ENCODE data around the gene GALNT15.

The GALNT15 gene

DNA sequence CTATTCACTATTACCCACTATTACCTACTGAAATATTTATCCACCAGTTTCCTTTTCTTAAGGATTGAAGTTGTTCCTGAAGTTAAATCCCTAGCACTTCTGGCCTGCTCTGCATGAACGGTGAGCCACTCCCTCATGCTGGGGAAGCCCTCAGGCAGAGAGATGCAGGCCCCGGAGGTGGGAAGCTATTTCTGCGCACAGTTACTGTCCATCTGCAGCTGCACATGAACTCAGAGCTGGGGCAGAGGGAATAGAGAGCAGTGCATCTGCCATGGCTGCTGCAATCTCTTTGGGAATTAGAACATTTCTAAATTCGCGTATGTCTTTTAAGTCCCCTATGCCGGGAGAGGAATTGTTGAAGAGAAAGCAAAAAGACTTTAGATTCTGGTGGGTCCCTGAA, 6.3 kb upstream of the GALNT15 start:
- no peak for DNase-seq

DNA sequence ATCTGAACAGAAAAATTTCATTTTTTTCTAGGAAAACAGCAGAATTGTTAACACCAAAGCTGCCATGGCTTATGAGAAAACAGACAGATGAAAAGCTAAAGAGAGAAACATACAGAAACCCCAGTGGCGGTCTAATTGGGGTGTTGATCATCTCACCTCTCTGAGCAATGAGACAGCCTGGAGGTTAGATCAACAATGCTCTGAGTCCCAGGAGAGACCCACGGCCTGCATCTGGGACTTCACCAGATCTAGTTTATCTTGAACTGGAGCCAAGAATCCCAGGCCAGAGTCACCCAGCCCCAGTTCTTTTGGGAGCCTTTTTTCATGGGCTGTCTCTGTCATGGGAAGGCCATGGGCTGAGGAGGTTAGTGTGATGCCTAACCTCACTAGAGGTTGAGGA, 3.5 kb upstream of the GALNT15 start:
- no peak for DNase-seq

DNA sequence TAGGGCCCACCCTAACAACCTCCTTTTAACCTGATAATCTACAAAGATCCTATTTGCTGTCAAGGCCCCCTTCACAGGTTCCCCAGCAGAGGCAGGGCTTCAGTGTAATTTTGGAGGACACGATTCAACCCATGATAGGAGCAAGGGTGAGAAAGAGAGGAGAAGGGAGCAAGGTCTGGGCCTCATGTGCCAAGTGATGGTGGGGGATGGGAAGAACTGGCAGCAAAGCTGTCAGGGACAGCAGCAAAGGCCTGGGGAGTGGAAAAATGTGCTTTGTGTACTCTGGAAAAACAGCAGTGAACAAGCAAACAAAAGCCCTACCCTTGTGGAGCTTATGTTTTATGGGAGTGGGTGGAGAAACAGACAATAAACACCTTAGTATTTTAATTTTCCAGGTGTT, 2.7 kb upstream of the GALNT15 start:
- DNase-seq, result no peak

DNA sequence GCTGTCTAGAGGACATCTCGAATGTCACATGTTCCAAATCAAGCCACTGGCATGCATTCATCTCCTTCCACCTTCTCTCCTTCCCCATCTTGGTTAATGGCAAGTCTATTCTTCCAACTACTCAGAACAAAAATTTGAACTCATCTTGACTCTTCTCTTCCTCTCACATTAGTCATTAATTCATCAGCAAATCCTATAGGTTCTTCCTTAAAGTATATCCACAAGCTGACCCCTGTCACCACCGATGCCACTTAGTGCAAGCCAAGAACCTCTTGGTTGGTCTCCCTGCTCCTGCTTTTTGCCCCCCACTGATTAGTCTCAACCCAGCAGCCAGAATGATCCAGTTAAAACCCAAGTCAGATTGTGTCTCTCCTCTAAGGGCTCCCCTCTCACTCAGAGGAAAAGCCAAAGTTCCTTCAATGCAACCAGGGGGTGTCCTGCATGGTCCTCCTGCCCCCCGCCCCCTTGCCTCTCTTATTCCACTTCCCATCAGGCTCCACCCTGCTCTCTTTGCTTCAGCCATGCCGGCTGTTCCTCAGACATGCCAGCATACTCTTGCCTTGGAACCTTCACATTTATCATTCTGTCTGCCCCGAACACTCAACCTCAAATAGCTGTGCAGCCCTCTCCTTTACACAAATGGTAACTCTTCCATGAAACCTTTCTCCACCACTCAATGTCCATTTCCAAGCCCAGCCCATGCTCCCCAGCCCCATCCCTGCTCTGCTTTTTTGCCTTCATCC, 1.0 kb upstream of the GALNT15 start:
- DNase-seq, result no peak

DNA sequence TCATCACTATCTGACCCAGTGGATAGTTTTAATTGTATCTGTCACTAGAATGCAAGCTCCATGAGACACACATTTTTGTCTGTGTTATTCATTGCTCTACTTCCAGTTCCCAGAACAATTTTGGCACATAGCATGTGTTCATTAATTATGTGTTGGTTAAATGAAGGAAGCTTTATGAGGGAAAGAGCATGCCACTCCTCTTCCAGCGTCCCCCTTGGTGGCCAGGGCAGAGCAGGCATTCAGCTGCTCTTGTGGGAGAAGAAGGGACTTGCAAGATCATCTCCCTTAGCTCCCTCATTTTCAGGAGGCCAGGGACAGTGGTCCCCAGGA, 489 bp upstream of the GALNT15 start:
- no peak for DNase-seq

DNA sequence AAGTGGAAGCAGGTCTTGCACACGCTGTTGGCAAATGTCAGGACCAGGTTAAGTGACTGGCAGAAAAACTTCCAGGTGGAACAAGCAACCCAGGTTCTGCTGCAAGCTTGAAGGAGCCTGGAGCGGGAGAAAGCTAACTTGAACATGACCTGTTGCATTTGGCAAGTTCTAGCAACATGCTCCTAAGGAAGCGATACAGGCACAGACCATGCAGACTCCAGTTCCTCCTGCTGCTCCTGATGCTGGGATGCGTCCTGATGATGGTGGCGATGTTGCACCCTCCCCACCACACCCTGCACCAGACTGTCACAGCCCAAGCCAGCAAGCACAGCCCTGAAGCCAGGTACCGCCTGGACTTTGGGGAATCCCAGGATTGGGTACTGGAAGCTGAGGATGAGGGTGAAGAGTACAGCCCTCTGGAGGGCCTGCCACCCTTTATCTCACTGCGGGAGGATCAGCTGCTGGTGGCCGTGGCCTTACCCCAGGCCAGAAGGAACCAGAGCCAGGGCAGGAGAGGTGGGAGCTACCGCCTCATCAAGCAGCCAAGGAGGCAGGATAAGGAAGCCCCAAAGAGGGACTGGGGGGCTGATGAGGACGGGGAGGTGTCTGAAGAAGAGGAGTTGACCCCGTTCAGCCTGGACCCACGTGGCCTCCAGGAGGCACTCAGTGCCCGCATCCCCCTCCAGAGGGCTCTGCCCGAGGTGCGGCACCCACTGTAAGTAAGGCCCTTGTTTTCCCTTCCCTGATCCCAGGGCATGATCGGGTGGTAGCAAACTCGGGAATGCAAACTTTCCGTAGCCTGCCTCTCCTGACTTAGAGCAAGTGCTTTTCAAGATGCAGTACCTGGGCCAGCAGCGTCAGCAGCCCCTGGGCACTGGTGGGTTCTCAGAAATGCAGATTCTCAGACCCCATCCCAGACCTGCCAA, 759 bp downstream of the GALNT15 start:
- no peak for DNase-seq

DNA sequence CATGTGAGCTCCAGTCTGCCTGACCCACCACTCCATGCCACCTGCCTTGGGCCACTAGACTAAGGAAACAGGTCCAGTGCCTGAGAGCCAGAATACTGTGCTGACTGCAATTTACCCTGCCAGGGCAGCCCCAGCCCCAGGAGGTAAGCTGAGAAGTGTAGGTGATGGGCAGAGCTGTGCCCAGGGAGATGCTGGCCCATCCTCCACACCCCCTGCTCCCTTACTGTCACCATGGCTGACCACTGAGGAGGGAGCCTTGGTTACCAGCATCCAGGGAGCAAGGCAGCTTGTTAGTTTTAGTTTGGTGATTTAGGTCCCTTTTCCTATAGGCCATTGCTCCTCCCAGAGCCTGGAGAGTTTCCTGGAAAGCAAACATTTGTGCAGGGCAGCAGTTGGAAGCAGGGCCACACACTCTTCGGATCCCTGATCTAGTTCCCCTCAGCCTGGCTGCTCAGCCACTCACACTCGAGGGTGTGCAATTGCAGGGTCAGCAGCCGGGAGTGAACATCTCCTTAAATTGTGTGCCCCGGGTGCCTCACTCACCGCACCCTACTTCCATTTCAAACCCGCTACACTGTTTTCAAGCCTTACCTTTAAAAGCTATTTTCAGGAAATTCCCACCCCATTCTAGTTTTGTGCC, 2.0 kb downstream of the GALNT15 start:
- no peak for DNase-seq

DNA sequence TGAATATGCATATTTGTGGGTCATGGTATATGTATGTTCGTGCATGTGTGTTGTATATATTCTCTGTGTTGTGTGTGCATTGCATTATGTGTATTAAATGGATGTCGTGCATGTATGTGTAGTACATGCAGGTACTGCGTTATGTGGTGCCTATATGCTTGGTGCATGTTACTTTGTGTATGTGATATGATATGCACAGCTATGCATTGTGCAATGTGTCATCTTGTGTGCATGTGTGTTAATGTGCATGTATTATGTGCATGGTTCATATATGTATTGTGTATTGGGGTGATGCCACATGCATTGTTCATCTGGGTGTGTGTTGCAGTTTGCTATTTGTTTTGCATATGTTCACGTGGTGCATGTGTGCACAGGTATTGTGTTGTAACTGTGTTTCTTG, 2.9 kb downstream of the GALNT15 start:
- no peak for DNase-seq

DNA sequence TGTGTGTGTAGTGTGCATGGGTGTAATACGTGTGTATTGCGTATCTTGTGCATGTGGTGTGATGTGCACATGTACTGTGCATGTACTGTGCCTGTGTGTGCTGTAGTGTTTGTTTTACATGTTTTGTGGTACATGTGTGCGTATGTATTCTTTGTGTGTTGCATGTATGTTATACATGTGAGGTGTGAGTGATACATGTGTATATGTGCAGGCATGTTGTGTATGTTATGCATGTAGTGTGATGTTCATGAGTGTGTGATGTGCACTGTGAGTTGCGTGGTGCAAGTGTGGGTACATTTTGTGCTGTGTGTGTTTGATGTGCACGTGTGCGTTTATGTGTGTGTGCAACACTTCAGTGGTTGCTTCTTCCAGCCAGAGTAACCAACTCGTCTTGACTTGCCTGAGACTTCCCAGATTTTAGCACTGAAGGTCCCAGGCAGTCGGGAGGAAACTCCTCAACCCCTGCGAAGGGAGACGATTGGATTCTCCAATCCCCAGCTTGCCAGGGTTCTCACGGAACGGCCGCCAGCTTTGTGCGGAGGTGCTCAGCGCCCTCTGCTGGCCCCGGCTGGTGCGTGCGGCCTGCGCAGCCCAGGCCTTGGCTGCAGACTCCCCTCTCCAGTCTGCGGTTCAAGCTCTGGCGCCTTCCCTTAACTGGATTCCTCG, 3.6 kb downstream of the GALNT15 start:
- no peak for DNase-seq

DNA sequence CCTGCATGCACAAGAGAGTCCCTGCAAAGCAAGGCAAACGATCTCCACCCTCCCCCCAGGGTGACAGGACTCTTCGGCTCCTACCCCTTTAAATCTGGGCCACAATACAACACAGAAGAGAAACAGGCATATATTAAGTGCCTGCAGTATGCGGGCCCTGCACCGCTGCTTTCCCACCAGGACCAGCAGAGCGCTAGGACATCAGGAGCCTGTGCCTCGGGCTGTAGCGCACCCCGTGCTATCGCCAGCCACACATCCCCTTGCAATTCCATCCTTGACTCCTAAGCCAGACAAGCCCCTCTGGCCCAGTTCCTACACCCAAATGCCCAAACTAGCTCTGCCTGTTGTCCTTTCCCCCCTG, 4.1 kb downstream of the GALNT15 start:
- DNase-seq, result no peak

DNA sequence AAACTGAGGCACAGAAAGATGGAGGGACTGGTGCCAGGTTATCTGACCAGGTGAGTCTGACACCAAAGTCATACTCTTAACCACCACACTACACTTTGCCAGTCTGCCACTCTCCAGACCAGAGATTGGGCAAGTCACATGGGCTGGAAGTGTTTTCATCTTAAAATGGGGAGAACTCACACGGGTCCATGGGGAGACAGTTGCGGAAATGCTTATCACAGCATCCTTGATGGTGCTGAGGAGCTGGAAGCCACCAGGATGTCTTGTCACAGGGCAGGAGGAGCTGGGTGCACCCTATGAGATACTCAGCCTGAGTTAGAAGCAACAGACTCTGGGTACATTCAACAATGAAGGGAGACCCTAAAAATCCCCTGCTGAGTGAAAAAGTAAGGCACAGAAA, 4.8 kb downstream of the GALNT15 start:
- no peak for DNase-seq

DNA sequence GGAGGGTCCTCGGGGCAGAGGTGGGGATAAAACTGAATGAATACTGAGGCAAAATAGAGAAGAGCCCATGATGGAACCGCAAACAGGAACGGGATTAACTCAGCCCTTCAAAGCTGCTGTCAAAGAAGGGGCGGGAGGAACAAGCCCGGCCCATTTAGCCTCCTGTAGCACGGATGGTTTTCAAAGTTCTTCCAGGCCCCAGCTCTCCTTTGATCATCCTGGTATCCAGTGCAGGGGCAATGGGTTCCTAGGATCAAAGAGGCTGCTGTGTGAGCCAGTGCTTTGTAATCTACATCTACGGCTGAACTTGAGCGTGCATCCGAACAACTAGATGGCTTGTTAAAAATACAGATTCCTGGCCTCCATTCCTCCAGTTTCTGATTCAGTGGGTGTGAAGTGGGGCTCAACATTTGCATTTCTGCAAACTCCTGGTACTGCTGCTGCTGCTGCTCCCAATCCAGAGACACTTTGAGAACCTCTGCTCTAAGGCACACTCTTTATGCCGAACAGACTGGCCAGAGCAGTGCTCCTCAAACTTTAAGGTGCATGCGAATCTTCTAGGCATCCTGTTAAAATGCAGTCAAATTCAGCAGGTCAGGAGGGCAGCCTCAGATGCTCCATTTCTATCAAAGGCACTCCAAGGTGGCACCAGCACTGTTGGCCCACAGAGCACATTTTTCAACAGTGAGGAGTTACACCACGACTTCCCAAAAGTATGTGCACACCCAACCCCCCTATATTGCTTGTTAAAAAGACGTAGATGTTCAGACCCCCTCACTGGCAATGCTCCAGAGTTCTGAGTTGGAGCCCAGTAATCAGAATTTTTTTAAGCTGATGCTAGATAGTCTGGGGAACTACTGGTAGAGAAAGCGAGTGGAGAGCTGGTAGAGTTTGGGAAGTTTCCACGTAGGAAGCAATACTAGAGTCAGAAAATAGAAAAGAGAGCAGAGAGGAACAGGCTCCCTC, 5.6 kb downstream of the GALNT15 start:
- DNase-seq, result no peak

DNA sequence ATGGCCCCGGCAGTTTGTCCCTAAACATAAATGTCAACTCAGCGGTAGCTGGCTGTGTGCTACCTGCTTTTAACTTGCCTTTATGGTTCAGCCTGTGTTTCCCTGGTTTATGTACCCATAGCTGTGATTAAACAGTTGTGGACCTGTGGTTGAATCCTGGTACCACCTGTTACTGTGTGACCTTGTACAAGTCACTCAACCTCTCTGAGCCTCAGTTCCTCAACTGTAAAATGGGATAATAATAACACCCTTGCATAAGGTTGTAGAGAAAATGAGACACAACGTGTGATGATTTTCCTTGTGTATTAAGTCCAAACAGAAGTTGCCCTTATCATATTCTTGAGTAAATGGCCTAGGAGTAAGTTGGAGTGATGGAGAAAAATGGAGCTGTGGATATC, 6.3 kb downstream of the GALNT15 start:
- no peak for DNase-seq

DNA sequence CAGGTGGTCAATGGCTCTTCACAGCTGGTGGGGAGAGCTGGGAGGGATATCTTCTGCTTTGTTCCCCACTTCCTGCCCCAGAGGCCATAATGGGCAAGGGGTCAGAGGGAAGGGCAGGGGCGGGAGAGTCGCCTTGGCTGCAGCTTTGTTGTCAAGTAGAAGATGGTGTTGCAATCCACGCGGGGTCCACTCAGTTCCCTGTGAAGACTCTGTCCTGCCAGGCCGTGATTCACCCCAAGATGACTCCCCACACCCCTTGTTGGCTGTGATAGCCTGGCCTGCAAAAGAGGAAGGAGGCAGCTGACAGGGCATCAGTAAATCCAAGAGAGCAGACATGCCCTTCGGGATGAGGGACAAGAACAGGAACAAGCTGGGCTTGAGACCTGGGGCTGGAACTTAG, 6.9 kb downstream of the GALNT15 start:
- no peak for DNase-seq

DNA sequence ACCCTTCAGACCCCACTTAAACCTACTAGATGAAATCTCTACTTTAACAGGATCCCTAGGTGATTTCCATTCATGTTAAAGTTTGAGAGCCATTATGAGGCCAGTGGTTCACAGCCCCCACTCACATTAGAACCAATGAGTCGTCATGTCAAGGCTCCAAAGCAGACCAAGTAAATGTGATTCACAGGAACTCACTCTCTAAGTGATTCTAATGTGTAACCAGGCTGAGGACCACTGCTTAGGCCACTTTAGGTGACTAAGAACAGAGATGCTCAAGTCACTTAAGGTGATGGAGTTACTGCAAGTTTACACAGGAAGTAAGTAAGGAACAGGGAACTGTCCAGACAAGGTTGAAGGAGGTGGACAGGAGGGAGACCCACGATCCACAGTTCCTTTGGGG, 7.7 kb downstream of the GALNT15 start:
- no peak for DNase-seq

DNA sequence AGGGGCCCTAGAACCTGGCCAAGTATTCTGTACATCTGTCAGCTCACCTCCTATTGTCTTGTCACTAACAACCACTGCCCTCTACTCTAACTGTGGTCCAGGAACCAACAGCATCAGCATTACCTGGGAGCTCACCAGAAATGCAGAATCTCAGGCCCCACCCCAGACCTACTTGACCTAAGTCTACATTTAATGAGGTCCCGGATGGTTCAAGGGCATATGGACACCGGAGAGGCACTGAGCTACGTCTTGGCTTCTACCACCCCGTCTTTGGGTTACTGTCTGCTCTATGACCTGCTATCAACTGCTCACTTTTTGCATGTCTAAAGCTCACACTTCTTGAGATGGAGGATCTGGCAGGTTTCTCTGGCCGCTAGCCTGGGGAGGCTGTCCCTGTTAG, 8.1 kb downstream of the GALNT15 start:
- DNase-seq, result no peak

DNA sequence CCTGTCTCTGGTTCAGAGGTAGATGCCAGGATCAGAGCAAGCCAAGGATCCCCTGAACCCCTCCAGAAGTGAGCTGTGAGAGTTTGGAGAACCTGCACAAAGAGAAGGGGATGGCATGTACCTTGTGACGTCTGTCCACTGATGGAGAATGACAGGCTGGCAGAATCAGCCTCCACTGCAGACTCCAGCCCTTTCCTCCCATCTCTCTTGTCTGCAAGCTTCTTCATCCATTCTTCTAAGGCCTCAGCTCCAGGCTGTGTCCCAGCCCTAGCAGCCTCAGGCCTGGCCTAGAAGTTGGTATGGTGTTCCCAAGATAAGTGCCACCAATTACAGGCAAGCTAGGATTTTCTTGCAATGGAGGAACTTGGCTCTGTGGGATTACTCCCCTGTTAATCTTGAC, 8.6 kb downstream of the GALNT15 start:
- DNase-seq, result no peak

DNA sequence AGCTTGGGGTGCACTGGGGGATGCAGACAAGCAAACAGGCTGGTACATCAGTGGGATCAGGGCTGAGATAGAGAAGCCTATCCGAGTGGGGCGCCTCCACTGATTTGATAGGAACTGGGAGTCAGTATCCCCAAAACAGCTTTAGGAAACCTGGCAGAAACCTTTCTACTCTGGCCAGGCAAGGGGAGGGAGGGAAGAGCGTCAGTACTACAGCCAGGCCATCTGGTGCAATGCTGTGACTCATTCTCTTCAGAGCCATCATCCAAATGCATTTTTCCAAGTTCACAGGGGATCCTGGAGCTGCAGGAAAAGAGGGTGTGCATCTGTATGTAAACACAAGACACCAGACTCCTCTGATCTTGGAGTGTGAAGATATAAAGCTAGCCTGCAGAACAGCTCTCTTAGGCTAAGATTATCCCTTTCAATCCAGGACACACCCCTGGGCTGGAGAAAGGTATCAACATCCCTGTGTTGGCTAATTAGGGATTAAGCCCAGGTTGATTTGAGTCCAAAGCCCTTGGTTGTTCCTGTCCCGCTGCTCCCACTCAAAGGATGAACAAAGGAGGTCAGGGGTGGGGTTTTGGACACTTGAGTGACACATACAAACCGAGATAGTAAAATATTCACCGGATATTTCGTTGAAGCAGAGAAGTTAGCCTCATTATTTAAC, 9.3 kb downstream of the GALNT15 start:
- DNase-seq, result no peak

DNA sequence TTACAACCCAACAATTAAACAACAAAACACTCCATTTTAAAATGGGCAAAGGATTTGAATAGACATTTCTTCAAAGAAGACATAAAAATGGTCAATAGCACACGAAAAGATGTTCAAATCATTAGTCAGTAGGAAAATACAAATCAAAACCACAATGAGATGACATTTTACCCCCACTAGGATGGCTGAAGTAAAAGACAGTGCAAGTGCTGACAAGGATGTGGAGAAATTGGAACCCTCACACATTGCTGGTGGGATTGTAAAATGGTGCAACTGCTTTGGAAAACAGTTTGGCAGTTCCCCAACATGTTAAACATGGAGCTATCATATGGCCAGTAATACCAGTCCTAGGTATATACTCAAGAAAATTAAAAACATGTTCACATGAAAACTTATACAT, 11.6 kb downstream of the GALNT15 start:
- no peak for DNase-seq

DNA sequence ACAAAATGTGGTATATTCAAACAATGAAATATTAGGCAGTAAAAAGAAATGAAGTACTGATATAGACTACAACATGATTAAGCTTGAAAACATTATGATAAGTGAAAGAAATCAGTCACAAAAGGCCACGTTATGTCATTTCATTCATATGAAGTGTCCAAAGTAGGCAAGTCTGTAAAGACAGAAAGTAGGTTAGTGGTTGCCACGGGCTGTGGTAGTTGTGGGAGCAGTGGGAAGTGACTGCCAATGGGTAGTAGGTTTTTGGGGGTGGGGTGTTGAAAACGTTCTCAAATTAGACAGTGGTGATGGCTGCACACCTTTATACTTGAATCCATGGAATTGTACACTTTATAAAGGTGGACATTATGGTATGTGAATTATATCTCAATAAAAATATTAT, 12.1 kb downstream of the GALNT15 start:
- DNase-seq, result no peak

DNA sequence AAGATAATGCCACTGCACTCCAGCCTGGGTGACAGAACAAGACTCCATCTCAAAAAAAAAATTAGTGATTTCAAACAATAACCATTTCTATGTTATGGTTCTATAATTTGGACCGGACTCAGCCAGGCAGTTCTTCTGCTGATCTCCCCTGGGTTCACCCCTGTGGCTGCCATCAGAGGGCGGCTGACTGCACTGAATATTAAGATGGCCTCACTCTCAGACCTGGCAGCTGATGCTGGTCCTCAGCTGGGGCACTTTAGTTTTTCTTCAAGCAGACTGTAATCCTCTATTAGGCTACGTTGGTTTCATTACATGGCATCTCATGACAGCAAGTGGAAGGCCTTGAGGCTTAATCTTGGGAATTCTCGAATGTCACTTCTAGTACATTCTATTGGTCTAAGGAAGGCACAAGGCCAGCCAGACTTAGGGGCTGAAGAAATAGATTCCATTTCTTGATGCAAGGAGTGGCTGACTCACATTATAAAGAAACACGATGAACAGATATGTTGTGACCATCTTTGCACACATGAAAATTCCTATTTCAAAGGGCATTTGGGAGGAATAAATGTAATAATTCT, 12.8 kb downstream of the GALNT15 start:
- DNase-seq, result no peak
